Measurements from ENCODE around the gene PRRG2.

Gene PRRG2

DNA sequence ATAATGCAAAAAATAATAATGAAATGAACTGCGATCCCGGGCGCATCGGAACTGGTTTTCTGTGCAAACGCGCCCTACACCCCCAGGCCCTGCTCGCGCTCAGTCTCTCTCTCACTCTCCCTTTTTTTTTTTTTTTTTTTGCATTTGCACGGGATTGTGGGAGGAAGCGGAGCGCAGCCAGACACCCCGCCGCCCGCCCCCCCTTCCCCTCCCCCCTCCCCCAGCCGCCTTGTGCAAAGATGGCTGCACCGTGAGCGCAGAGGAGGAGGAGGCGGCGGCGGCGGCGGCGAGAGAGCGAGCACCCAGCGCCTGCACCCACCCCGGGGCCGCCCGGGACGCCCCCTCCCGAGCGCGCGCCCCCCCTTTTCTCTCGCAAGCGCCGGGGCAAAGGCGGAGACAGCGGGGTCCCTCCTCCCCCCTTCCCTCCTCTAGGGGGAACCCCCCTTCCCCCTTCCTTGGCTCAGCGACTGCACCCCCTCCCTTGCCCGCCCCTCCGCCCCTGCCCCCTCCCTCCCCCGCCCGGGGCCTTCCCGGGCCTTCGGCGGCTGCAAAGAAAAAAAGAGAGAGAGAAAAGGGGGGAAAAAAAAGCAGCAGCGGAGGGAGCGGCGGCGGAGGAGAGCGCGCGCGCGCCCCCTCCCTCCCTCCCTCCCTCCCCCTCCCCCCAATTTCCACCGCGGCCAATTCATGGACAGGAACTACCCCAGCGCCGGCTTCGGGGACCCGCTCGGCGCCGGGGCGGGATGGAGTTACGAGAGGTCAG, 10.0 kb downstream of the PRRG2 start, which contains the start of gene PRR12:
PRR12 (plus strand) TSS at position 212 of the 760 bp plus-strand sequence; CDS start at position 685, 473 bp downstream.
- no peak within 1 kb of the TSS for H2BK15ac ChIP-seq (replicated peaks; ENCODE audit: low read depth)
- peak within 1 kb of the TSS; percentile 75 for H2BK120ac ChIP-seq (ENCODE audit: low read depth, low read length)
- H3K9ac ChIP-seq (ENCODE audit: low read length) = peak within 1 kb of the TSS; percentile 100
- H3K79me2 ChIP-seq (ENCODE audit: control insufficient read depth, insufficient read depth, low read length) = peaks cover 27% of the 10 kb centered on the region
- peak within 1 kb of the TSS; percentile 90 for H4K8ac ChIP-seq (ENCODE audit: low read depth, low read length)
- H3K18ac ChIP-seq (ENCODE audit: low read length) = peak within 1 kb of the TSS; percentile 100
- peak within 1 kb of the TSS; percentile 99 for H3K4ac ChIP-seq (ENCODE audit: low read depth, low read length)
- peak; percentile 85 for DNase-seq
- H3K27me3 ChIP-seq (ENCODE audit: insufficient read depth, low read length, poor library complexity) = no peaks in the 10 kb centered on the region
- no peak within 1 kb of the TSS for H4K5ac ChIP-seq (ENCODE audit: low read length)
- H2AK5ac ChIP-seq (ENCODE audit: low read length) = peak within 1 kb of the TSS; percentile 1
- peak within 1 kb of the TSS; percentile 100 for H3K56ac ChIP-seq (ENCODE audit: low read length)
- peak within 1 kb of the TSS; percentile 99 for H3K4me2 ChIP-seq (ENCODE audit: low read length)
- peak within 1 kb of the TSS; percentile 98 for H3K27ac ChIP-seq (ENCODE audit: low read depth, low read length)
- H3K23ac ChIP-seq (ENCODE audit: low read length) = peak within 1 kb of the TSS; percentile 100
- H2BK5ac ChIP-seq (ENCODE audit: low read length) = peak within 1 kb of the TSS; percentile 77
- H3K4me1 ChIP-seq (ENCODE audit: control insufficient read depth, low read depth, low read length) = no peaks in the 10 kb centered on the region
- peak within 1 kb of the TSS; percentile 91 for H3K4me3 ChIP-seq (ENCODE audit: low read length)
- no peaks in the 10 kb centered on the region for H3K36me3 ChIP-seq (ENCODE audit: control insufficient read depth, insufficient read depth, low read length)
- H3K79me1 ChIP-seq (ENCODE audit: low read length) = peaks cover 8% of the 10 kb centered on the region
- no CpG with 5 or more reads among the region's 66 CpGs for WGBS (ENCODE audit: extremely low coverage, insufficient coverage, low lambda C conversion rate)

DNA sequence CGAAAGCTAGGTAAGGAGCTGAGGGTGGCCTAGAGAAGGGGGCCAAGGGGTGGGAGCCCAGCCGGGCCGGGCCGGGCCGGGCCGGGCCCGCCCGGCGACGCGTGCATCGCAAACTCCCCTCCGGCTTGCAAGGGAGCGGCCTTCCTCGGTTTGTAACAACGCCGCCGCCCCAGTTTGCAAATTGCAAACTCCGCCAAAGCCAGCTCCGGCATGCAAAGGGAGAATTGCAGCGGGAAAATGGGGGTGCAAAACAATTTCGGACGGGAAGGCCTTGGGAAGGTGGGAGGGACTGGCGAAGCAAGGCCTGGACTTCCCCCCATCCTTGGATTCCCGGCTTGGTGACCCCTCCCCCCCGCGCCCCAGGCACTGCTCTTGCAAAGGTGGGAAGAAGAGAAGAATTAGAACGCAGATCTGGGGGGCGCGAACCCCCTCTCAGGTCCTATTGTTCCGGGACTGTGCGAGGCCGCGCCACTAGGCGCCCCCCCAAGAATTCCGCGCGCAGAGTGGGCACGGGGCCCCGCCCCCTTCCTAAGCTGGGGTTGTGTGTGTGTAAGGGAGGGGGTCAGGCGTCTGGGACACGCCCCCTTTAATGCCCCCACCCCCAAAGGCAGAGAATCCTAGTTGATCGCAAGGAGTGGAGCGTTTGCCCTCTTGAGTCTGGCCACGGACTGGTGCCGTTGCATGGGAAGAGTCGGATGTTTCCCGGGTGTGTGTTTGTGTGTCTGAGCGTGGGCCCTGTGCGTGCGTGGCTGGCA, 10.8 kb downstream of the PRRG2 start:
- peak overlapping the region; percentile 91 for H3K4me3 ChIP-seq (ENCODE audit: low read length)
- H3K4ac ChIP-seq (ENCODE audit: low read depth, low read length) = peak overlapping the region; percentile 99
- H3K9ac ChIP-seq (ENCODE audit: low read length) = peak overlapping the region; percentile 96
- no peaks in the 10 kb centered on the region for H3K4me1 ChIP-seq (ENCODE audit: control insufficient read depth, low read depth, low read length)
- peak overlapping the region; percentile 75 for H2BK120ac ChIP-seq (ENCODE audit: low read depth, low read length)
- peak overlapping the region; percentile 93 for H3K56ac ChIP-seq (ENCODE audit: low read length)
- H2BK15ac ChIP-seq (replicated peaks; ENCODE audit: low read depth) = no peak overlapping the region
- peak; percentile 85 for DNase-seq
- no peaks in the 10 kb centered on the region for H3K27me3 ChIP-seq (ENCODE audit: insufficient read depth, low read length, poor library complexity)
- peaks cover 8% of the 10 kb centered on the region for H3K79me1 ChIP-seq (ENCODE audit: low read length)
- H4K5ac ChIP-seq (ENCODE audit: low read length) = no peak overlapping the region
- peak overlapping the region; percentile 88 for H3K4me2 ChIP-seq (ENCODE audit: low read length)
- H3K18ac ChIP-seq (ENCODE audit: low read length) = peak overlapping the region; percentile 100
- H3K27ac ChIP-seq (ENCODE audit: low read depth, low read length) = peak overlapping the region; percentile 93
- no peak overlapping the region for H2AK5ac ChIP-seq (ENCODE audit: low read length)
- H3K23ac ChIP-seq (ENCODE audit: low read length) = no peak overlapping the region
- H3K79me2 ChIP-seq (ENCODE audit: control insufficient read depth, insufficient read depth, low read length) = peaks cover 27% of the 10 kb centered on the region
- peak overlapping the region; percentile 77 for H2BK5ac ChIP-seq (ENCODE audit: low read length)
- H4K8ac ChIP-seq (ENCODE audit: low read depth, low read length) = peak overlapping the region; percentile 90
- WGBS (ENCODE audit: extremely low coverage, insufficient coverage, low lambda C conversion rate) = no CpG with 5 or more reads among the region's 51 CpGs
- no peaks in the 10 kb centered on the region for H3K36me3 ChIP-seq (ENCODE audit: control insufficient read depth, insufficient read depth, low read length)

- Histone ChIP-seq H3K56ac (ENCODE audit: low read length) (peak overlapping the region; percentile 93), H3K23ac (ENCODE audit: low read length) (no peak overlapping the region), H2BK15ac (replicated peaks; ENCODE audit: low read depth) (no peak overlapping the region), H3K27me3 (ENCODE audit: insufficient read depth, low read length, poor library complexity) (no peaks in the 10 kb centered on the region), H3K4me2 (ENCODE audit: low read length) (peak overlapping the region; percentile 88), H3K18ac (ENCODE audit: low read length) (peak overlapping the region; percentile 42), H3K79me2 (ENCODE audit: control insufficient read depth, insufficient read depth, low read length) (peaks cover 27% of the 10 kb centered on the region), H3K36me3 (ENCODE audit: control insufficient read depth, insufficient read depth, low read length) (peaks cover 3% of the 10 kb centered on the region), H3K4ac (ENCODE audit: low read depth, low read length) (peak overlapping the region; percentile 74), H2BK5ac (ENCODE audit: low read length) (no peak overlapping the region), H2BK120ac (ENCODE audit: low read depth, low read length) (no peak overlapping the region), H4K5ac (ENCODE audit: low read length) (no peak overlapping the region), H4K8ac (ENCODE audit: low read depth, low read length) (no peak overlapping the region), H3K4me3 (ENCODE audit: low read length) (peak overlapping the region; percentile 91), H3K9ac (ENCODE audit: low read length) (peak overlapping the region; percentile 96), H2AK5ac (ENCODE audit: low read length) (no peak overlapping the region), H3K27ac (ENCODE audit: low read depth, low read length) (peak overlapping the region; percentile 23), H3K79me1 (ENCODE audit: low read length) (peaks cover 8% of the 10 kb centered on the region), H3K4me1 (ENCODE audit: control insufficient read depth, low read depth, low read length) (no peaks in the 10 kb centered on the region)
- no CpG with 5 or more reads among the region's 28 CpGs for WGBS (ENCODE audit: extremely low coverage, insufficient coverage, low lambda C conversion rate)
- DNase-seq = peak; percentile 69
Measured at GRCh38 chr19:49592486-49593232, 11.5 kb downstream of the PRRG2 start.

DNA sequence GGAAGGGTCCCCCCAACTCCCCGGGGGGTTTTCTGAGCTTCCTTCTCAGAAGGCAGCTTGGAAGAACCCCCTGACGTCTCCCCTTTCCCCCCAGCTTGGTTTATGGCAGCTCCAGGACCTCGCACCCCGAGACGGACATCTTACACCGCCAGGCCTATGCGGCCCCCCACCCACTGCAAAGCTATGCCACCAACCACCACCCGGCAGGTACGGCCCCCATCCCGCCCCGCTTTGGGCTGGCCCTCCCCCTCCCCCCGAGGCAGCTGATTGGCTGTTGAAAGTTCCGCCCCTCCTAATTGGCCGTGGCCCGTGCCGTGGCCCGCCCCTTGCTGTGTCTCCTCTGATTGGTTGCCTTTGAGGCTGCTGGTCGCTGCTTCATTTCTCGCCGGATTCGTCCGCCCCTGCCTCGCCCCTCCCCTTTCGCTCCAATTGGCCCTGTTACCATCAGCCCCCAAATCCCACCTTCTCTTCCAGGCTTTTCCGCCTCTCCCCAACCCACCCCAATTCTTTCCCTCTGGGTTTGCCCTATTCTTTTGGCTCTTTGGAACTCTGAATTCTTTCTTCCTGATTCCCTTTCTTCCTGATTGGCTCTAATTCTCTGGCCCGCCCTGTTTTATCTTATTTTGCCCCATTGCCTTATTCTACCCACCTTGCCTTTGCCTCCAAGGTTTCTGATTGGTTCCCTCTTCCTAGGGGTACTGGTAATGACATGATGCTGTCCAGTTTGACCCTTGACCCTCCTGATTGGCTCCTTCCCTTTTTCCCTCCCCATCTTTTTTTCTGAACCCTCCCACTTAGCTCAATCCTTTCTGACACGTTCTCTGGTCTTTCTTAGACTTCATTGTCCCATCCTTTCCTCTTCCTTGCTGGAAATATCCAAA, 12.4 kb downstream of the PRRG2 start:
- Histone ChIP-seq H2AK5ac (ENCODE audit: low read length) (no peak overlapping the region), H2BK15ac (replicated peaks; ENCODE audit: low read depth) (no peak overlapping the region), H3K79me2 (ENCODE audit: control insufficient read depth, insufficient read depth, low read length) (peaks cover 27% of the 10 kb centered on the region), H3K27me3 (ENCODE audit: insufficient read depth, low read length, poor library complexity) (no peaks in the 10 kb centered on the region), H3K4me3 (ENCODE audit: low read length) (peak overlapping the region; percentile 91), H4K8ac (ENCODE audit: low read depth, low read length) (no peak overlapping the region), H3K56ac (ENCODE audit: low read length) (peak overlapping the region; percentile 93), H2BK5ac (ENCODE audit: low read length) (no peak overlapping the region), H2BK120ac (ENCODE audit: low read depth, low read length) (no peak overlapping the region), H3K23ac (ENCODE audit: low read length) (no peak overlapping the region), H3K4me2 (ENCODE audit: low read length) (peak overlapping the region; percentile 43), H3K9ac (ENCODE audit: low read length) (peak overlapping the region; percentile 96), H3K4me1 (ENCODE audit: control insufficient read depth, low read depth, low read length) (no peaks in the 10 kb centered on the region), H3K4ac (ENCODE audit: low read depth, low read length) (peak overlapping the region; percentile 74), H3K27ac (ENCODE audit: low read depth, low read length) (no peak overlapping the region), H4K5ac (ENCODE audit: low read length) (no peak overlapping the region), H3K79me1 (ENCODE audit: low read length) (peaks cover 8% of the 10 kb centered on the region), H3K18ac (ENCODE audit: low read length) (peak overlapping the region; percentile 42), H3K36me3 (ENCODE audit: control insufficient read depth, insufficient read depth, low read length) (peaks cover 3% of the 10 kb centered on the region)
- no CpG with 5 or more reads among the region's 27 CpGs for WGBS (ENCODE audit: extremely low coverage, insufficient coverage, low lambda C conversion rate)
- peak; percentile 97 for DNase-seq
